Heart left ventricle (tissue), 13 donors: Measurements from ENCODE around the gene AGPAT2.

Experiments used
- CTCF ChIP-seq, 12 donors: fragments of 200-600 bp; sonication (generic) in 4 of 12; IDR thresholded peaks; one replicate each; pipeline versions ENCODE4 v1.5.0 to v1.8.0; 2018 to 2022; ENCODE audit warnings: antibody characterized with exemption in 12 of 12, mild to moderate bottlenecking in 5 of 12
- POLR2A ChIP-seq, 2 donors: fragments of 450-650 bp; IDR thresholded peaks; one replicate each; pipeline ENCODE4 v1.6.1; 2017; ENCODE audit warnings: antibody characterized with exemption in 2 of 2, mild to moderate bottlenecking in 2 of 2, moderate library complexity in 2 of 2
- donor health status: ischemic (EF 13 %, LVEDD 7.1; RV severe dilation, severe dysfunction).
- donor health status: DM: no; HTN: yes; CAD: no.
- donor health status: DM: no; HTN: no; CAD: no.
- donor health status: ischemic (EF 25% LVEDD 6.9; RV normal size, moderate dysfunction).
- donor health status: ischemic (EF 25% LVEDD 5.7; RV mildly dilated, moderate dysfunction).
- donor health status: ischemic (EF 35%, LVEDD 5.7; RV mildly dilated, moderate dysfunction).
- donor health status: nonischemic (EF 11% LVEDD 7.7; RV severe dilation, severe dysfunction).
- donor health status: DM: yes; HTN: yes; CAD: no.
- donor health status: PGD.
- donor health status: ischemic (EF 29% LVEDD 5.4; RV normal size, mild dysfunction).
- donor health status: nonischemic (EF 23%, LVEDD 6.1; RV moderate dilation, normal function).

GRCh38 chr9:136665704-136666371 lies 21.4 kb downstream of the AGPAT2 start:
- TF ChIP-seq POLR2A (IDR thresholded peaks at IDR 0.05) = no peak
- TF ChIP-seq CTCF (IDR thresholded peaks at IDR 0.05) = peak in 2 of 12 donors; percentile 7 to 14
